HG03060 (cell line): ENCODE data around the gene ELOVL2.

Source experiments
- ATAC-seq: cut with Tn5 transposase; IDR thresholded peaks from one replicate; pipeline ENCODE4 v1.9.1; 2021; ENCODE audit warnings: low read depth, moderate number of reproducible peaks; ENCODE audit not compliant: unreplicated experiment

Gene ELOVL2

DNA sequence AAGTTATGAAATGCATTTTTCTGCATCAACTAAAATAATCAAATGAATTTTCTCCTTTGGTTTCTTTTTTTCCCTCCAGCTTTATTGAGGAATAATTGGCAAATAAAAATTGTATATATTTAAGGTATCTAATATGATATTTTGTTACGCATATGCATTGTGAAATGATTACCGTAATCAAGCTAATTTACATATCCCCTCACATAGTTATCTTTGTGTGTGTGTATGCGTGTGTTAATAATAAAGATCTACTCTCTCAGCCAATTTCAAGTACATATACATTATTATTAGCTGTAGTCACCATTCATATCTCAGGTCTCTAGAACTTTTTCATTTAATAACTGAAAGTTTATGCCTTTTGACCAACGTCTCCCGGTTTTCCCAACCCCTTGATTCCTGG lies 96.1 kb downstream of the ELOVL2 start:
- no peak for ATAC-seq

DNA sequence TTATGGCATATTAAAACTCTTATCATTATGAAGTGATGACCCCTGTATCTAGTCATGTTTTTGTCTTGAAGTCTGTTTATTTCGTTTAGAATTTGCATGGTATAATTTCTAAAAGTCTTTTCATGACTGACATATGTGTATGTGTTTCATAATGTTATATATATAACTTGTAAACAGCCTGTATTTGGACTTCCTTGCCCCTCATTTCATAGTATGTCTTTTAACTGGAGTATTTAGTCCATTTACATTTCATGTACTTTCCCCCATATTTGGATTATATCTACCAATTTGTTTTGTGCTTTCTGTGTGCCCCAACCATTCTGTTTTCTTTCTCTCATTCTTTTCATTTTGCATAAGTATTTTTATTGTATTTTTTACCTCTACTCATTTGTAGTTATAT lies 98.3 kb downstream of the ELOVL2 start:
- ATAC-seq = no peak

- ATAC-seq = no peak
Measured at GRCh38 chr6:10939840-10940239, 104.3 kb downstream of the ELOVL2 start.

DNA sequence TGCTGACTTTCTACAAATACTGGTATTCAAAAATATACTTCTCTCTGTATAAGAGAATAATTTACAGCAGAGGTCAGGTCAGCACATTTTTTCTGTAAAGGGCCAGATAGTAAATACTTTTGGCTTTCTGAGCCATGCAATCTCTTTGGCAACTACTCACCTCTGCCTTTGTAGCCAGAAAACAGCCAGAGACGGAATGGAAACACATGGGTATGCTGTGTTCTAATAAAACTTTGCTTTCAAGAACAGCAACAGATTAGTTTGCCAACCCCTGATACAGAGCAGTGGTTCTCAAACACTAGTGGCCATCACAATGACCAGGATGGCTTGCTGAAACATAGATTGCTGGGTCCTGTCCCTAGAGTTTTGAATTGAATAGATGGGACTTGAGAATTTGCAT lies 111.0 kb downstream of the ELOVL2 start:
- ATAC-seq = no peak
